Measurements from ENCODE around the gene SYTL1. TPM values are rescaled to one million over a fixed set of nuclear protein-coding genes. Genes with fewer than 3 reads are reported as not detected.
A peak's percentile ranks its signal among the peaks of the same experiment; 100 is the strongest.

Gene SYTL1
- total RNA-seq, 1 donor from 2014 or later: 30.6 TPM

DNA sequence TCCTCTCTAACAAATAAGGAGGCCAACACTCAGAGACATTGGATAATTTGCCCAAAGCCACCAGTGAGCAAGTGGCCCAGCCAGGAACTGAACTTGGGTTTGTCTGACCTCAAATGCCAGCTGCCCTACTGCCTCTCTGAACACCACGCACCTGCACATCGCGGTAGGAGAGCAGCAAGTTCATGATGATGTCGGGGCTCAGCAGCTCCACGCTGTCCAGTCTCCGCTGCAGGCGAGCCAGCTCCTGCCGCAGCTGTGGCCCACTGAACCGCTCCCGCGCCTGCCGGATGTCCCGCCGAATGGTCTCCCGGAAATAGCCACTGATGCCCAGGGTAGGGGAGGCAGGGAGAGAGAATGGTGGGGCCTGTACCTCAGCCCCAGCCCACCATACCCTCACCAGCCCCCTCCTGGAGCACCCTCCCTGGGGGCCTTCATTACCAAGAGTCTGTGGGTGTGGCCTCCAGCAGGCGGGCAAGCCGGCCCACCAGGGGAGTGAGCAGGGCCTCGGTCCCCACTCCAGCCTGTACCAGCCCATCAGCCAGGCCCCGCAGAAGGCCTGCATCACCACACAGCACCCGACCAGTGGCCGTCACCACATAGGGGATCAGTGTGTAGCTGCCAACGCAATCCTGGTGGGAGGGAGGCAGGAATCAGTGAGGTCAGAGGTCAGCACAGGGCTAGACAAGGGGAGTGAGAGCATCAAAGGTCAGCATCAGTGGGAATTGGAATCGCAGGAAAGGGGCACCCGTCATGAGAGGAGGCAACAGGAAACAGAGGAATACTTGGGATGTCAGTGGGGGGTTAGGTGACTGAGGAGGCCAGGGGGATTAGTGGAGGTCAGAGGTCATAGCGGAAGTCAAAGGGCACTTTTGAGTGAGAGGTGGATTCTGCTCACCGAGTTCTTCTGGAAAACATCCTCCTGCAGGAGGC is 22.2 kb downstream of the SYTL1 start:
- TF ChIP-seq CTCF (IDR thresholded peaks at IDR 0.05): no peak
- H3K9me3 ChIP-seq: no peaks in the 10 kb centered on the region
- no peaks in the 10 kb centered on the region for H3K27me3 ChIP-seq
- H3K36me3 ChIP-seq: peaks cover 57% of the 10 kb centered on the region
- intact Hi-C loops (cut with DNase I): no loop called here
- DNase-seq (peak; percentile 61), ATAC-seq (no peak)
- peak overlapping the region; percentile 96 for H3K27ac ChIP-seq
- peaks cover 34% of the 10 kb centered on the region for H3K4me1 ChIP-seq
- H3K4me3 ChIP-seq: peak overlapping the region; percentile 75

DNA sequence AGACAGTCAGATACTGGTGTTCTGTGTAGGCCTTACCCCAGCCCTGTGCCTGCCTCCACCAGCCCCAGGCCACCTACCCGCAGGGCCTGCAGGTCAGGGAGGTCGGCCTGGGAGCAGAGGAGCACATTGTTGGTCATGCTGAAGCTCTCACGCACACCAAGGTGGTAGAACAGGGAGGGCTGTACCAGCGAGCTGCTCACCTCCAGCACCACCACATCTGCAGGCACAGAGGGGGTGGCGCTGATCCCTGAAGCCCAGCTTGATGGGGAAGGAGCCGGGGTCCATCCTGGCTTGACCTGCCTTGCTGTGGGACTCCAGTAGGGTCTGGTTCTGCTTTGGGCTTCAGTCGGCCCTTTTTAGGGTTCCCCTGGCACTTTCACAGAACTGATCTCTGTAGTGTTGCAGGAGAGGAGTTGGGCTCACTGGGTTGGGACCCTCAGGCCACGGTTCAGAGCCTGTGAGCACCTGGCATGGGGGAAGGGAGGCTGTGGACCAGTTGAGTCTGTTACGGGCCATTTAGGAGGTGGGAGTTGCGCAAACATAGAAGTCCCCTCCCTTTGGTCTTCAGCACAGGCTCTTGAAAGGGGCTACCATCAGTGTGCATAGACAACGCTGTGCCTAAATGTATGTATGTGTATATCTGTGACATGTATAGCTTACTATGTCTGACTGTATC is 23.0 kb downstream of the SYTL1 start:
- no peak for TF ChIP-seq CTCF (IDR thresholded peaks at IDR 0.05)
- H3K36me3 ChIP-seq: peaks cover 49% of the 10 kb centered on the region
- intact Hi-C loops (cut with DNase I): no loop called here
- peak; percentile 58 for DNase-seq
- peak overlapping the region; percentile 75 for H3K4me3 ChIP-seq
- ATAC-seq: no peak
- H3K27ac ChIP-seq: peak overlapping the region; percentile 96
- H3K27me3 ChIP-seq: no peaks in the 10 kb centered on the region
- H3K9me3 ChIP-seq: no peaks in the 10 kb centered on the region
- peaks cover 40% of the 10 kb centered on the region for H3K4me1 ChIP-seq

- Histone ChIP-seq H3K27me3 (no peaks in the 10 kb centered on the region), H3K36me3 (peaks cover 42% of the 10 kb centered on the region), H3K27ac (peak overlapping the region; percentile 96), H3K9me3 (no peaks in the 10 kb centered on the region), H3K4me1 (peaks cover 40% of the 10 kb centered on the region), H3K4me3 (peak overlapping the region; percentile 75)
- no peak for TF ChIP-seq CTCF (IDR thresholded peaks at IDR 0.05)
- ATAC-seq: peak; percentile 79
- DNase-seq: peak; percentile 94
- intact Hi-C loops (cut with DNase I): no loop called here
These were observed 23.7 kb downstream of the SYTL1 start for GRCh38 chr1:27365372-27366112.

DNA sequence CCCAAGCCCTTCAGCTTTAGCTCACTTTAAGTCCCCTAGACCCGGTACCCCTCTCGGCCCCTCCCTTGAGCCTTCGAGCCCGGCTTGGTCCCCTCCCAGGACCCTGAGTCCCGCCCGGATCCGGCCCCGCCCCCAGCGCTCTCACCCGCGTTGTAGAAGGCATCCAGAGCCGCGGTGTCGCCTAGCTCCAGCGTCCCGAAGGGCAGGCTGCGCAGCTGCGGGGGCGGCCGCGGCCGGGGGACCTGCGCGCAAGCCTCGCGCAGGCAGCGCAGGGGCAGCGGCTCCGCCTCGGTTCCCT is 24.2 kb downstream of the SYTL1 start:
- H3K27me3 ChIP-seq: no peaks in the 10 kb centered on the region
- peak overlapping the region; percentile 96 for H3K27ac ChIP-seq
- DNase-seq (peak; percentile 96), ATAC-seq (peak; percentile 67)
- peak overlapping the region; percentile 75 for H3K4me3 ChIP-seq
- H3K4me1 ChIP-seq: peaks cover 40% of the 10 kb centered on the region
- TF ChIP-seq CTCF (IDR thresholded peaks at IDR 0.05): no peak
- no peaks in the 10 kb centered on the region for H3K9me3 ChIP-seq
- peaks cover 37% of the 10 kb centered on the region for H3K36me3 ChIP-seq
- intact Hi-C loops (cut with DNase I): no loop called here

- Histone ChIP-seq H3K27me3 (no peaks in the 10 kb centered on the region), H3K4me1 (peaks cover 40% of the 10 kb centered on the region), H3K36me3 (peaks cover 31% of the 10 kb centered on the region), H3K9me3 (no peaks in the 10 kb centered on the region), H3K4me3 (peak within 1 kb of the TSS; percentile 75), H3K27ac (peak within 1 kb of the TSS; percentile 96)
- ATAC-seq: peak; percentile 82
- TF ChIP-seq CTCF (IDR thresholded peaks at IDR 0.05): peak; percentile 36
- intact Hi-C loops (cut with DNase I): no loop called here
- DNase-seq: peak; percentile 96
These were observed 24.8 kb downstream of the SYTL1 start, which contains the start of gene MAP3K6 for GRCh38 chr1:27366411-27367159. TSS of gene MAP3K6 (minus strand) at chr1:27366961. CDS start at chr1:27366597, 364 bp downstream.
